ENCODE measurements around the gene PRG2.

DNA sequence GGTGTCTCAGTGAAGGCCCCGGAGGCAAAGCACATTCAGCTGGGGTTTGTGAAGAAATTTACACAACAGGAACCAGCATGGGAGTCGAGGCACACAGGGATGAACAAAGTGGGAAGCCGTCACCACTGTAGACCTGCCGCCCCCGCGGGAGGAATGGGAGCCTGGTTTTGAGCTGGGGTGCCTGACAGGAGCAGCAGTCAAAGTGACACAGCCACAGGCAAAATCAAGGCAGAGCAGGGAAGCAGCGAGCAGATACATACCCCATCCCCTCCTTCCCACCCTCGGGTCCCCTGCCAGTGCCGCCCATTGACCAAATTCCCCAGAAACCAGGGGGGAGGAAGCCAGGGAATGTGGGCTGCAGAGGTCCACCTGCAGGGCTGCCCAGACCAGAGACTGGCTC, 31.5 kb downstream of the PRG2 start:
- TF ChIP-seq EP300 (IDR thresholded peaks at IDR 0.05) (no peak), POLR2AphosphoS5 (IDR thresholded peaks at IDR 0.05) (no peak)
- TF ChIP-seq, protein P1, sequence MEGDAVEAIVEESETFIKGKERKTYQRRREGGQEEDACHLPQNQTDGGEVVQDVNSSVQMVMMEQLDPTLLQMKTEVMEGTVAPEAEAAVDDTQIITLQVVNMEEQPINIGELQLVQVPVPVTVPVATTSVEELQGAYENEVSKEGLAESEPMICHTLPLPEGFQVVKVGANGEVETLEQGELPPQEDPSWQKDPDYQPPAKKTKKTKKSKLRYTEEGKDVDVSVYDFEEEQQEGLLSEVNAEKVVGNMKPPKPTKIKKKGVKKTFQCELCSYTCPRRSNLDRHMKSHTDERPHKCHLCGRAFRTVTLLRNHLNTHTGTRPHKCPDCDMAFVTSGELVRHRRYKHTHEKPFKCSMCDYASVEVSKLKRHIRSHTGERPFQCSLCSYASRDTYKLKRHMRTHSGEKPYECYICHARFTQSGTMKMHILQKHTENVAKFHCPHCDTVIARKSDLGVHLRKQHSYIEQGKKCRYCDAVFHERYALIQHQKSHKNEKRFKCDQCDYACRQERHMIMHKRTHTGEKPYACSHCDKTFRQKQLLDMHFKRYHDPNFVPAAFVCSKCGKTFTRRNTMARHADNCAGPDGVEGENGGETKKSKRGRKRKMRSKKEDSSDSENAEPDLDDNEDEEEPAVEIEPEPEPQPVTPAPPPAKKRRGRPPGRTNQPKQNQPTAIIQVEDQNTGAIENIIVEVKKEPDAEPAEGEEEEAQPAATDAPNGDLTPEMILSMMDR (IDR thresholded peaks at IDR 0.05): no peak

Data from upper lobe of left lung (tissue), 4 donors.